WERI-Rb-1 (cell line): Measurements from ENCODE around the gene PDE7B.

Source experiments
- DNase-seq: peaks from one replicate; pipeline ENCODE4 v3.0.0-alpha.2; 2020
- H3K27ac ChIP-seq: fragments of 250-450 bp; sonication (Bioruptor Pico); 2 replicates; pipeline ENCODE4 v1.5.1; 2020; ENCODE audit warnings: mild to moderate bottlenecking, moderate library complexity
- H3K27me3 ChIP-seq: fragments of 250-450 bp; sonication (Bioruptor Pico); 2 replicates; pipeline ENCODE4 v1.5.1; 2021; ENCODE audit warnings: mild to moderate bottlenecking, low read depth, moderate library complexity; ENCODE audit not compliant: insufficient read depth, severe bottlenecking
- H3K36me3 ChIP-seq: fragments of 250-450 bp; sonication (Bioruptor Pico); 2 replicates; pipeline ENCODE4 v1.5.1; 2020; ENCODE audit warnings: mild to moderate bottlenecking, moderate library complexity
- H3K4me3 ChIP-seq: 2 replicates; pipeline ENCODE4 v1.5.1; 2011; ENCODE audit warnings: low read depth, mild to moderate bottlenecking, control low read depth, low read length
- H3K9me3 ChIP-seq: fragments of 250-450 bp; sonication (Bioruptor Pico); 2 replicates; pipeline ENCODE4 v1.5.1; 2021; ENCODE audit warnings: mild to moderate bottlenecking, moderate library complexity; ENCODE audit not compliant: severe bottlenecking
- TF ChIP-seq, protein P1 (sequence below): IDR thresholded peaks from 2 replicates; pipeline ENCODE4 v1.5.1; 2011; ENCODE audit warnings: low read depth, mild to moderate bottlenecking, control low read depth, inconsistent platforms, low read length

Gene PDE7B

DNA sequence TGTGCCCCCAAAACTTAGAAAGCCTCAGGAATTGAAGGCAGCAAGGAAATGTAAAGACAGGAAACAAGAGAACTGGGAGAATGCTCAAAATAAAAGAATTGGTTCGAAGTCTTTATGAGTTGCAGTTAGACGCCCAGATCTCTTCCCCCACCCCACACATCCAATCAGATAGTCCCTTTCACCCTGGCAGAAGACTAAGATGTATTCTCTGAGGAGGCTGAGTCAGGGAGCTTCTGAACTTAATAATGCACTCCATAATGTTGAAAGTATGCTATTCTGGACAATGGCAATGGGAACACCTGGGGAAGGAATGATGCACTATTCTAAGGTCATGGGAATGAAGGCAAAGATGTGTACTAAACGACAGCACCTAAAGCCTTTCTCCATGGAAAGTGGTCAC is 225.0 kb downstream of the PDE7B start:
- Histone ChIP-seq H3K36me3 (no peaks in the 10 kb centered on the region), H3K27me3 (no peaks in the 10 kb centered on the region), H3K9me3 (no peaks in the 10 kb centered on the region), H3K4me3 (no peak overlapping the region), H3K27ac (no peak overlapping the region)
- TF ChIP-seq, protein P1, sequence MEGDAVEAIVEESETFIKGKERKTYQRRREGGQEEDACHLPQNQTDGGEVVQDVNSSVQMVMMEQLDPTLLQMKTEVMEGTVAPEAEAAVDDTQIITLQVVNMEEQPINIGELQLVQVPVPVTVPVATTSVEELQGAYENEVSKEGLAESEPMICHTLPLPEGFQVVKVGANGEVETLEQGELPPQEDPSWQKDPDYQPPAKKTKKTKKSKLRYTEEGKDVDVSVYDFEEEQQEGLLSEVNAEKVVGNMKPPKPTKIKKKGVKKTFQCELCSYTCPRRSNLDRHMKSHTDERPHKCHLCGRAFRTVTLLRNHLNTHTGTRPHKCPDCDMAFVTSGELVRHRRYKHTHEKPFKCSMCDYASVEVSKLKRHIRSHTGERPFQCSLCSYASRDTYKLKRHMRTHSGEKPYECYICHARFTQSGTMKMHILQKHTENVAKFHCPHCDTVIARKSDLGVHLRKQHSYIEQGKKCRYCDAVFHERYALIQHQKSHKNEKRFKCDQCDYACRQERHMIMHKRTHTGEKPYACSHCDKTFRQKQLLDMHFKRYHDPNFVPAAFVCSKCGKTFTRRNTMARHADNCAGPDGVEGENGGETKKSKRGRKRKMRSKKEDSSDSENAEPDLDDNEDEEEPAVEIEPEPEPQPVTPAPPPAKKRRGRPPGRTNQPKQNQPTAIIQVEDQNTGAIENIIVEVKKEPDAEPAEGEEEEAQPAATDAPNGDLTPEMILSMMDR = no peak
- no peak for DNase-seq

DNA sequence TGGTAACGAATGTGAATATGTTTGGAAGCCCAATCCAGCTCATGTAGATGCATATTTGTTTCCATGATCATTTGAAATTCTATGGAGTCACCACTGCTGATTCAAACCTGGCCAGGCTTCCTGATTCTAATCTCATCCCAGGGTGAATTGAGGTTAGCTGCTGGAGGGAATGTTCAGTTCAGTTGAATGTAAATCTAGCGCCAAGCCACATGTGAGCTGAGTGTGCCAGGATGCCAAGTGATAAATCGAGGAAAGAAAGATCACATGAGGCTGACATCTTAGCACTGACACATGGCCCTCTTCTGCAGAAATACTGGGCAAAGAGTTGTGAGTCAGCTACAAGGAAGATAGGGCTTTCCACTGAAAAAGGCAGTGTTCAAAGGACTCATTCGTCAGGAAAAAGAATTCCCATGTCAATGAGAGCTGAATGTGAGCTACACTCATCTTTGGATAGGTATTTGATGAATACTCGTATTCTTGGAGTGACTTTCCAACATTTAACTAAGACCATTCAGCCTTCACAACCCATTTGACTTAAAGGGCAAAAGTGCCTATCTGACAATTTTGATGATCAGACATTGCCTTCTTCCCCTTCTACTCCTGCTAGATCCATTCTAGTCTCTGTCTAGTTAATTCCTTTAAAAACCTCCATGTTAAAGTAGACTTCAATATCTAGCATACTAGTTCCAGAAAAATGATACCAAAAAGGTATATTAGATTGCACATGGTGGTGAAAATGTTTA is 226.5 kb downstream of the PDE7B start:
- no peak overlapping the region for H3K4me3 ChIP-seq
- no peaks in the 10 kb centered on the region for H3K9me3 ChIP-seq
- DNase-seq = no peak
- TF ChIP-seq, protein P1 = no peak
- no peak overlapping the region for H3K27ac ChIP-seq
- H3K36me3 ChIP-seq = no peaks in the 10 kb centered on the region
- no peaks in the 10 kb centered on the region for H3K27me3 ChIP-seq

DNA sequence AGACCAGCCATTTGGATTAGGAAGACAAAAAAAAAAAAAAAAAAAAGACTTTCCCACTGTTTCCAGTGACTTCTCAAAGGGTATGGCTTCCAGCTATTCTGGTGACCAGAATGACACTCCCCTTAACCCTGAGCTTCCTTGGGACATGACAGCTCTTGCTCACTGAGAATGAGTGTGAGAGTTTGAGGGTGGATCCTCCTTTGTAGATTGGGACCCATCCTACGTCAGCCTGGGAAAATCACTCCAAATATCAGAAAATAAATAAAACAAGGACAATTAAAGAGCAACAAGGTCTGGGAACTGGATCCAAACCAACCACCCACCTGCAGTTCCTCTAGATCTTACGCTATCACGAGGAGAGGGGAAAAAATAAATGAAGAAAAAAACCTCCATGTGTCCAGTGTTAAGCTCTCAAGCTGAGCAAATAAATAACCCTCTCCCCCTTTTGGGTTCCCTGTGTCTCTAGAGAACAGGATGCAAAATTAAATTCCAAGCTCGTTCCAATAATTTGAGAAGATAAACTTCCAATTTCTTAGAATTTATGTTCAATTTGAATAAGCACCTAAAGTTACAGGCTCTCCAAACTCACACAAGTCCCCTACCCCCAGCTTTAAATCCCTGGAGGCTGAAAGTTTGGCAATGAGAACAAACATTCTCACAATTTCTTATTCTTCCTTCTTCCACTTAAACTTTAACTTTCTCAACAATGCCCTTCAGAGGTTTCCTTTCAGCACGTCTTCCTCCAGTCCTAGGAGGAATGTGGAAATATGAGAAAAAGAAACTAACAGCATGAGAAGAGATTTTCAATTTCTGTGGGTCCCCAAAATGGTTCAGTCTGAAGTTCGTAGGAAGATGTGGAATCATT is 228.4 kb downstream of the PDE7B start:
- H3K27ac ChIP-seq = no peak overlapping the region
- TF ChIP-seq, protein P1 = no peak
- H3K27me3 ChIP-seq = no peaks in the 10 kb centered on the region
- H3K4me3 ChIP-seq = no peak overlapping the region
- no peaks in the 10 kb centered on the region for H3K9me3 ChIP-seq
- no peak for DNase-seq
- no peaks in the 10 kb centered on the region for H3K36me3 ChIP-seq

DNA sequence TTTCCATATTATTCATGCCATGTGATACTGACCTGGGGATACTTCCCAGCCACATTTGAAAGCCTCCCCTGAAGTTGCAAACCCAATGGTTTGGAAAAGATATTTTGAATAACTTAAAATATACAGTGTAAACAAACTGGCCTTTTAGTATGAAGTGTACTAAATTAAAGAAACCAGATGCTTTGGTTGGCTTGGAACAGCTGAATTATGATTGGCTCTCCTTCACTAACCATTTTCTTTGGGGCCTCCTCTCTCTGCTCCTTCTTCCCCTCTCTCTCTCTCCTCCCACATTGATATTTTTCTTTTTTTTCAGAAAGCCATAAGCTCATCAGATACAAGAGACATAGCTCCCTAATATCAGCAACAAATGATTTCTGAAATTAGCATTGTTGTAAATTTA is 232.0 kb downstream of the PDE7B start:
- TF ChIP-seq, protein P1 = no peak
- no peak overlapping the region for H3K4me3 ChIP-seq
- no peaks in the 10 kb centered on the region for H3K9me3 ChIP-seq
- no peak for DNase-seq
- no peaks in the 10 kb centered on the region for H3K36me3 ChIP-seq
- H3K27me3 ChIP-seq = no peaks in the 10 kb centered on the region
- H3K27ac ChIP-seq = no peak overlapping the region

DNA sequence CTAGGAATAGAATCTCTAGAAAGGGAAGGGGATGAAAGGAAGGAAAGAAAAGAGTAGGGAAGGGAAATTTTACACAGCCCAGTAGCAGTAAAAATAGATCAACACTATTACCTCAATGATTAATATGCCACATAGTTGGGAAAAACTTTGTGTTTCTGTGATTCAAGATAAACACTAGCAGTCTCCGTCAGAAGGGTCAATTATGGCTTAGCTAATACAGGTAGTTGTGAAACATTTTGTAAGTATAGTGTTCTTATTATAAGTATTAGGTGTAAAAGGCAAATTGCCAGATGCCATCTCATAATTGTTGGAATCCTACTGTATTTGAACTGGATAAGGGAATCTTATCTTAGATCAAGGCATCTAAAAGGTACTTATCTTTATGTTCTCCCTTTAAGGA is 232.9 kb downstream of the PDE7B start:
- TF ChIP-seq, protein P1 = no peak
- no peak overlapping the region for H3K27ac ChIP-seq
- no peaks in the 10 kb centered on the region for H3K9me3 ChIP-seq
- DNase-seq = no peak
- no peaks in the 10 kb centered on the region for H3K36me3 ChIP-seq
- no peaks in the 10 kb centered on the region for H3K27me3 ChIP-seq
- H3K4me3 ChIP-seq = no peak overlapping the region
